ENCODE results near the gene UCK2. TPM values are rescaled to one million over a fixed set of nuclear protein-coding genes. Genes with fewer than 3 reads are reported as not detected.
A peak's percentile ranks its signal among the peaks of the same experiment; 100 is the strongest.

UCK2 gene
- total and polyA plus RNA-seq, 9 of the 15 experiments (the other 6 are each of a cell fraction or from before 2014, with no cell fraction given) = 71.6 to 145 (median 95.8) TPM

- TF ChIP-seq MGA (IDR thresholded peaks at IDR 0.05) (peak; percentile 62; the same call in 1 of the 2 replicates), TEAD1 (CRISPR knock-in tag; IDR thresholded peaks at IDR 0.05) (peak in 1 of 2 experiments; percentile 66; a peak in 2 of 4 replicates), VEZF1 (CRISPR knock-in tag; IDR thresholded peaks at IDR 0.05) (peak; percentile 76), ESRRB (CRISPR knock-in tag; IDR thresholded peaks at IDR 0.05; ENCODE audit: borderline replicate concordance) (no peak), NFE2 (IDR thresholded peaks at IDR 0.05; ENCODE audit: low read depth) (no peak), HNRNPLL (IDR thresholded peaks at IDR 0.05; ENCODE audit: low read depth, low read length, poor library complexity, severe bottlenecking) (peak; percentile 65), ZNF165 (CRISPR knock-in tag; IDR thresholded peaks at IDR 0.05; ENCODE audit: borderline replicate concordance) (0 out of 2 replicates have a peak, but pooled peaks have one; percentile 38), PHF8 (IDR thresholded peaks at IDR 0.05; ENCODE audit: borderline replicate concordance, low read length) (peak; percentile 71; the same call in 1 of the 2 replicates), ZBTB17 (CRISPR knock-in tag; IDR thresholded peaks at IDR 0.05) (peak; percentile 69; the same call in 1 of the 2 replicates), TRIM25 (IDR thresholded peaks at IDR 0.05; ENCODE audit: borderline replicate concordance) (no peak)
These were observed at the start of gene UCK2 (continued) for GRCh38 chr1:165827268-165828102.

Measured in K562 (cell line).